ENCODE results near the gene WDR17. TPM values are rescaled to one million over a fixed set of nuclear protein-coding genes. Genes with fewer than 3 reads are reported as not detected.

WDR17 gene
- total RNA-seq, 4 donors from 2014 or later: 0.19 to 0.72 (median 0.53) TPM

- no peak for DNase-seq (ENCODE audit: low spot score in 2 of 2)
Measured at GRCh38 chr4:176042195-176042594, 23.4 kb upstream of the WDR17 start.

GRCh38 chr4:176043838-176044588, 21.6 kb upstream of the WDR17 start:
- 61% methylated on average over 6 of the region's 9 CpGs for WGBS
- no peaks in the 10 kb centered on the region for H3K36me3 ChIP-seq
- TF ChIP-seq EP300 (IDR thresholded peaks at IDR 0.05) (no peak), CTCF (IDR thresholded peaks at IDR 0.05) (no peak), POLR2AphosphoS5 (IDR thresholded peaks at IDR 0.05) (no peak), POLR2A (IDR thresholded peaks at IDR 0.05) (no peak)
- no peaks in the 10 kb centered on the region for H3K9me3 ChIP-seq
- DNase-seq (ENCODE audit: low spot score in 2 of 2): no peak
- H3K4me1 ChIP-seq: no peaks in the 10 kb centered on the region
- H3K27me3 ChIP-seq: no peaks in the 10 kb centered on the region
- H3K4me3 ChIP-seq: no peak overlapping the region
- H3K27ac ChIP-seq: no peak overlapping the region

More at GRCh38 chr4:176042195-176042594, 23.4 kb upstream of the WDR17 start:
- H3K27me3 ChIP-seq: no peaks in the 10 kb centered on the region
- no peak overlapping the region for H3K27ac ChIP-seq
- no peaks in the 10 kb centered on the region for H3K9me3 ChIP-seq
- H3K4me1 ChIP-seq: no peaks in the 10 kb centered on the region
- H3K4me3 ChIP-seq: no peak overlapping the region
- no peaks in the 10 kb centered on the region for H3K36me3 ChIP-seq
- TF ChIP-seq CTCF (IDR thresholded peaks at IDR 0.05) (no peak), POLR2A (IDR thresholded peaks at IDR 0.05) (no peak), POLR2AphosphoS5 (IDR thresholded peaks at IDR 0.05) (no peak), EP300 (IDR thresholded peaks at IDR 0.05) (no peak)

GRCh38 chr4:176044589-176044951, 21.1 kb upstream of the WDR17 start:
- no peak overlapping the region for H3K4me3 ChIP-seq
- H3K9me3 ChIP-seq: no peaks in the 10 kb centered on the region
- DNase-seq (ENCODE audit: low spot score in 2 of 2): no peak
- TF ChIP-seq POLR2A (IDR thresholded peaks at IDR 0.05) (no peak), POLR2AphosphoS5 (IDR thresholded peaks at IDR 0.05) (no peak), EP300 (IDR thresholded peaks at IDR 0.05) (no peak), CTCF (IDR thresholded peaks at IDR 0.05) (no peak)
- H3K27ac ChIP-seq: no peak overlapping the region
- WGBS: 42% methylated on average over 4 of the region's 4 CpGs
- H3K36me3 ChIP-seq: no peaks in the 10 kb centered on the region
- no peaks in the 10 kb centered on the region for H3K4me1 ChIP-seq
- H3K27me3 ChIP-seq: no peaks in the 10 kb centered on the region

GRCh38 chr4:176048631-176049030, 17.0 kb upstream of the WDR17 start:
- Histone ChIP-seq H3K9me3 (no peaks in the 10 kb centered on the region), H3K4me3 (no peak overlapping the region), H3K4me1 (no peaks in the 10 kb centered on the region), H3K27ac (no peak overlapping the region), H3K36me3 (no peaks in the 10 kb centered on the region), H3K27me3 (no peaks in the 10 kb centered on the region)
- TF ChIP-seq POLR2AphosphoS5 (IDR thresholded peaks at IDR 0.05) (no peak), CTCF (IDR thresholded peaks at IDR 0.05) (no peak), EP300 (IDR thresholded peaks at IDR 0.05) (no peak), POLR2A (IDR thresholded peaks at IDR 0.05) (no peak)
- WGBS: 46% methylated on average over 4 of the region's 4 CpGs
- no peak for DNase-seq (ENCODE audit: low spot score in 2 of 2)

GRCh38 chr4:176052744-176053143, 12.9 kb upstream of the WDR17 start:
- Histone ChIP-seq H3K4me3 (no peak overlapping the region), H3K36me3 (no peaks in the 10 kb centered on the region), H3K4me1 (no peaks in the 10 kb centered on the region), H3K27me3 (no peaks in the 10 kb centered on the region), H3K9me3 (no peaks in the 10 kb centered on the region), H3K27ac (no peak overlapping the region)
- TF ChIP-seq CTCF (IDR thresholded peaks at IDR 0.05) (no peak), EP300 (IDR thresholded peaks at IDR 0.05) (no peak), POLR2AphosphoS5 (IDR thresholded peaks at IDR 0.05) (no peak), POLR2A (IDR thresholded peaks at IDR 0.05) (no peak)
- WGBS: 71% methylated on average over 6 of the region's 6 CpGs
- DNase-seq (ENCODE audit: low spot score in 2 of 2): no peak
